ENCODE data around the gene ZNF331.

Gene ZNF331

DNA sequence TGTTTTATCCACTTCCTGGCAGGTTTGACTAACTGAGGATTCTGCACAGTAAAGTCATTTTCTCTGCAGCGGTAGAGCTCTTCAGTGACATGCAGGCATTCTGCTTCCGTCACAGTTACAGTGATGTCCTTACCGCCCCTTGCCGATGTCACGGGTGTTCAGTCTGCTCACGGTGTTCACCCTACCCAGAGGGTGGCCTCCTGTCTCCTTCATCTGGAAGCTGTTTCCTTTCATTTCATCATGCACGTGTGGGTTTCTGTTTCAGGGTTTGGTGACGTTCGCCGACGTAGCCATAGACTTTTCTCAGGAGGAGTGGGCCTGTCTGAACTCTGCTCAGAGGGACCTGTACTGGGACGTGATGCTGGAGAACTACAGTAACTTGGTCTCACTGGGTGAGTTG lies 33.4 kb downstream of the ZNF331 start:
- Histone ChIP-seq H3K36me3 (ENCODE audit: insufficient read depth, low read length) (peaks cover 64% of the 10 kb centered on the region), H4K20me1 (ENCODE audit: insufficient read depth, low read length) (no peaks in the 10 kb centered on the region), H3K27ac (ENCODE audit: low read length) (no peak overlapping the region), H3K9me3 (ENCODE audit: insufficient read depth, low read length, severe bottlenecking) (peaks cover 2% of the 10 kb centered on the region), H3K9ac (ENCODE audit: low read depth, low read length) (no peak overlapping the region), H3K4me2 (ENCODE audit: insufficient read depth, low read length) (no peak overlapping the region), H3K4me1 (ENCODE audit: insufficient read depth, low read length) (no peaks in the 10 kb centered on the region), H3K4me3 (ENCODE audit: low read depth in 1 of 2, low read length in 2 of 2) (no peak overlapping the region), H3K79me2 (ENCODE audit: insufficient read depth, low read length) (no peaks in the 10 kb centered on the region), H2AFZ (ENCODE audit: low read depth, low read length) (no peak overlapping the region), H3K27me3 (ENCODE audit: insufficient read depth, low read length, poor library complexity) (no peaks in the 10 kb centered on the region)
- ATAC-seq (ENCODE audit: insufficient read depth, low read depth): no peak
- TF ChIP-seq, protein P1, sequence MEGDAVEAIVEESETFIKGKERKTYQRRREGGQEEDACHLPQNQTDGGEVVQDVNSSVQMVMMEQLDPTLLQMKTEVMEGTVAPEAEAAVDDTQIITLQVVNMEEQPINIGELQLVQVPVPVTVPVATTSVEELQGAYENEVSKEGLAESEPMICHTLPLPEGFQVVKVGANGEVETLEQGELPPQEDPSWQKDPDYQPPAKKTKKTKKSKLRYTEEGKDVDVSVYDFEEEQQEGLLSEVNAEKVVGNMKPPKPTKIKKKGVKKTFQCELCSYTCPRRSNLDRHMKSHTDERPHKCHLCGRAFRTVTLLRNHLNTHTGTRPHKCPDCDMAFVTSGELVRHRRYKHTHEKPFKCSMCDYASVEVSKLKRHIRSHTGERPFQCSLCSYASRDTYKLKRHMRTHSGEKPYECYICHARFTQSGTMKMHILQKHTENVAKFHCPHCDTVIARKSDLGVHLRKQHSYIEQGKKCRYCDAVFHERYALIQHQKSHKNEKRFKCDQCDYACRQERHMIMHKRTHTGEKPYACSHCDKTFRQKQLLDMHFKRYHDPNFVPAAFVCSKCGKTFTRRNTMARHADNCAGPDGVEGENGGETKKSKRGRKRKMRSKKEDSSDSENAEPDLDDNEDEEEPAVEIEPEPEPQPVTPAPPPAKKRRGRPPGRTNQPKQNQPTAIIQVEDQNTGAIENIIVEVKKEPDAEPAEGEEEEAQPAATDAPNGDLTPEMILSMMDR (IDR thresholded peaks at IDR 0.05; ENCODE audit: borderline replicate concordance, extremely low read depth, low read length, poor library complexity, severe bottlenecking): no peak
- no peak for TF ChIP-seq EZH2 (IDR thresholded peaks at IDR 0.05; ENCODE audit: borderline replicate concordance, low read depth, low read length, severe bottlenecking)
- no peak for DNase-seq

DNA sequence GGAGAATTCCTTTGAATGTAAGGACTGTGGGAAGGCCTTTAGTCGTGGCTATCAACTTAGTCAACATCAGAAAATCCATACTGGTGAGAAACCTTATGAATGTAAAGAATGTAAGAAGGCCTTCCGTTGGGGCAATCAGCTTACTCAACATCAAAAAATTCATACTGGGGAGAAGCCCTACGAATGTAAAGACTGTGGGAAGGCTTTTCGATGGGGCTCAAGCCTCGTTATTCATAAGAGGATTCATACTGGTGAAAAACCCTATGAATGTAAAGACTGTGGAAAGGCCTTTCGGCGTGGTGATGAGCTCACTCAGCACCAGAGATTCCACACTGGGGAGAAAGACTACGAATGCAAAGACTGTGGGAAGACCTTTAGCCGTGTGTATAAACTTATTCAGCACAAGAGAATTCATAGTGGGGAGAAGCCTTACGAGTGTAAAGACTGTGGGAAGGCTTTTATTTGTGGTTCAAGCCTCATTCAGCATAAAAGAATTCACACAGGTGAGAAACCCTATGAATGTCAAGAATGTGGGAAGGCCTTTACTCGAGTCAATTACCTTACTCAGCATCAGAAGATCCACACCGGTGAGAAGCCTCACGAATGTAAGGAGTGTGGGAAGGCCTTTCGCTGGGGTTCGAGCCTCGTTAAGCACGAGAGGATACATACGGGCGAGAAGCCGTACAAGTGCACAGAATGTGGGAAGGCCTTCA lies 39.2 kb downstream of the ZNF331 start:
- no peak for ATAC-seq (ENCODE audit: insufficient read depth, low read depth)
- no peak overlapping the region for H2AFZ ChIP-seq (ENCODE audit: low read depth, low read length)
- TF ChIP-seq, protein P1 (IDR thresholded peaks at IDR 0.05; ENCODE audit: borderline replicate concordance, extremely low read depth, low read length, poor library complexity, severe bottlenecking): no peak
- TF ChIP-seq EZH2 (IDR thresholded peaks at IDR 0.05; ENCODE audit: borderline replicate concordance, low read depth, low read length, severe bottlenecking): no peak
- H3K79me2 ChIP-seq (ENCODE audit: insufficient read depth, low read length): no peaks in the 10 kb centered on the region
- H3K9ac ChIP-seq (ENCODE audit: low read depth, low read length): no peak overlapping the region
- no peak for DNase-seq
- no peaks in the 10 kb centered on the region for H3K4me1 ChIP-seq (ENCODE audit: insufficient read depth, low read length)
- peaks cover 14% of the 10 kb centered on the region for H3K9me3 ChIP-seq (ENCODE audit: insufficient read depth, low read length, severe bottlenecking)
- peaks cover 61% of the 10 kb centered on the region for H3K36me3 ChIP-seq (ENCODE audit: insufficient read depth, low read length)
- no peak overlapping the region for H3K4me3 ChIP-seq (ENCODE audit: low read depth in 1 of 2, low read length in 2 of 2)
- H3K27ac ChIP-seq (ENCODE audit: low read length): no peak overlapping the region
- H4K20me1 ChIP-seq (ENCODE audit: insufficient read depth, low read length): no peaks in the 10 kb centered on the region
- H3K4me2 ChIP-seq (ENCODE audit: insufficient read depth, low read length): no peak overlapping the region
- no peaks in the 10 kb centered on the region for H3K27me3 ChIP-seq (ENCODE audit: insufficient read depth, low read length, poor library complexity)

DNA sequence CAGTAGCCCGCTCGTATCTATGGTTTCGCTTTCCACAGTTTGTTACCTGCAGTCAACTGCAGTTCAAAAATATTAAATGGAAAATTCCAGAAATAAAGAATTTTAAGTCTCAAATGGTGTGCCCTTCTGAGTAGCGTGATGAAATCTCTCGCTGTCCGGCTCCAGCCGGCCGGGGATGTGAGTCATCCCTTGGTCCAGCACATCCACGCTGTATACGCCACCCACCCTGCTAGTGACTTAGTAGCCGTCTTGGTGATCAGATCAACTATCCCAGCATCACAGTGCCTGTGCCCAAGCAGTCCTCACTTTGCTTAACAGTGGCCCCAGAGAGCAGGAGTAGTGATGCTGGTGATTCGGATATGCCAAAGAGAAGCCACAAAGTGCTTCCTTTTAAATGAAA lies 40.0 kb downstream of the ZNF331 start:
- H3K4me2 ChIP-seq (ENCODE audit: insufficient read depth, low read length): no peak overlapping the region
- H3K9me3 ChIP-seq (ENCODE audit: insufficient read depth, low read length, severe bottlenecking): peaks cover 14% of the 10 kb centered on the region
- no peaks in the 10 kb centered on the region for H3K79me2 ChIP-seq (ENCODE audit: insufficient read depth, low read length)
- ATAC-seq (ENCODE audit: insufficient read depth, low read depth): no peak
- DNase-seq: no peak
- H3K4me3 ChIP-seq (ENCODE audit: low read depth in 1 of 2, low read length in 2 of 2): no peak overlapping the region
- TF ChIP-seq, protein P1 (IDR thresholded peaks at IDR 0.05; ENCODE audit: borderline replicate concordance, extremely low read depth, low read length, poor library complexity, severe bottlenecking): no peak
- TF ChIP-seq EZH2 (IDR thresholded peaks at IDR 0.05; ENCODE audit: borderline replicate concordance, low read depth, low read length, severe bottlenecking): no peak
- no peak overlapping the region for H2AFZ ChIP-seq (ENCODE audit: low read depth, low read length)
- peaks cover 54% of the 10 kb centered on the region for H3K36me3 ChIP-seq (ENCODE audit: insufficient read depth, low read length)
- H4K20me1 ChIP-seq (ENCODE audit: insufficient read depth, low read length): no peaks in the 10 kb centered on the region
- no peaks in the 10 kb centered on the region for H3K4me1 ChIP-seq (ENCODE audit: insufficient read depth, low read length)
- H3K9ac ChIP-seq (ENCODE audit: low read depth, low read length): no peak overlapping the region
- H3K27ac ChIP-seq (ENCODE audit: low read length): no peak overlapping the region
- H3K27me3 ChIP-seq (ENCODE audit: insufficient read depth, low read length, poor library complexity): no peaks in the 10 kb centered on the region
